H1 (cell line): ENCODE results near the gene POLRMT.
"Not testable (repeated sequence)": the region's sequence is repeated elsewhere in the genome, so short reads cannot be mapped to it uniquely, and the experiment has no call there.

Source experiments
- BCL11A ChIP-seq, 2 experiments: IDR thresholded peaks; one replicate each; pipeline ENCODE4 v1.6.1; 2011; ENCODE audit warnings: low read depth in 2 of 2, low read length in 2 of 2, mild to moderate bottlenecking in 2 of 2
- CTCF ChIP-seq, 3 experiments: IDR thresholded peaks; 1 replicate in 2 of 3; 2 replicates in 1 of 3; pipeline versions ENCODE4 v1.5.1 to v1.6.1; 2011; ENCODE audit warnings: low read length in 3 of 3, mild to moderate bottlenecking in 3 of 3, inconsistent platforms in 2 of 3, low read depth in 1 of 3, moderate library complexity in 1 of 3; ENCODE audit not compliant: insufficient read depth in 1 of 3; ENCODE audit errors: control extremely low read depth in 1 of 3
- EZH2 ChIP-seq: fragments of 200-600 bp; sonication (generic); IDR thresholded peaks from 2 replicates; pipeline ENCODE4 v1.7.1; 2012; ENCODE audit warnings: low read depth, mild to moderate bottlenecking, moderate library complexity, low read length, inconsistent platforms; ENCODE audit not compliant: severe bottlenecking
- NRF1 ChIP-seq: IDR thresholded peaks from 2 replicates; pipeline ENCODE4 v1.6.1; 2011; ENCODE audit warnings: mild to moderate bottlenecking, low read depth, low read length, improper control_type of control experiment
- POLR2AphosphoS5 ChIP-seq: IDR thresholded peaks from 2 replicates; pipeline ENCODE4 v1.6.1; 2011; ENCODE audit warnings: low read depth, low read length

DNA sequence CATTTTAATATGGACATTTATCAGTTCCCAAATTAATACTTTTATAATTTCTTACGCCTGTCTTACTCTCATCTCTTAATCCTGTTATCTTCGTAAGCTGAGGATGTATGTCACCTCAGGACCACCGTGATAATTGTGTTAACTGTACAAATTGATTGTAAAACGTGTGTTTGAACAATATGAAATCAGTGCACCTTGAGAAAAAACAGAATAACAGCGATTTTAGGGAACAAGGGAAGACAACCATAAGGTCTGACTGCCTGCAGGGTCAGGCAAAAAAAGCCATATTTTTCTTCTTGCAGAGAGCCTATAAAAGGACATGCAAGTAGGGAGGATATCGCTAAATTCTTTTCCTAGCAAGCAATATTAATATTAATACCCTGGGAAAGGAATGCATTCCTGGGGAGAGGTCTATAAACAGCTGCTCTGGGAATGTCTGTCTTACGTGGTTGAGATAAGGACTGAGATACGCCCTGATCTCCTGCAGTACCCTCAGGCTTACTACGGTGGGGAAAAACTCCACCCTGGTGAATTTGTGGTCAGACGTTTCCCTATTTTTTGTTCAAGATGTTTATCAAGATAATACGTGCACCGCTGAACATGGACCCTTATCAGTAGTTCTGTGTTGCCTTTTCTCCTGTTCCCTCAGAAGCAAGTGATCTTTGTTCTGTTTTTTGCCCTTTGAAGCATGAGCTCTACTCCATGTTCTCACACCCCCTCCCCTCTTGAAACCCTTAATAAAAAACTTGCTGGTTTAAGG is 35.5 kb upstream of the POLRMT start:
- not testable (repeated sequence) for TF ChIP-seq NRF1; BCL11A (IDR thresholded peaks at IDR 0.05; ENCODE audit: low read depth in 2 of 2, low read length in 2 of 2); EZH2; CTCF (IDR thresholded peaks at IDR 0.05; ENCODE audit: control extremely low read depth in 1 of 3, insufficient read depth in 1 of 3, low read depth in 1 of 3, low read length in 3 of 3); POLR2AphosphoS5
